ENCODE measurements around the gene TSPAN8.

GRCh38 chr12:71090971-71091370, 66.8 kb downstream of the TSPAN8 start:
- TF ChIP-seq ZNF24 (IDR thresholded peaks at IDR 0.05) (no peak), MTA2 (IDR thresholded peaks at IDR 0.05; ENCODE audit: low read depth) (no peak), POLR3A (IDR thresholded peaks at IDR 0.05; ENCODE audit: borderline replicate concordance, extremely low read depth, insufficient read depth, insufficient read length) (no peak), E2F6 (IDR thresholded peaks at IDR 0.05; ENCODE audit: borderline replicate concordance in 1 of 2, extremely low read depth in 1 of 2, insufficient read depth in 1 of 2, insufficient read length in 1 of 2, low read depth in 1 of 2, low read length in 1 of 2, poor library complexity in 1 of 2, severe bottlenecking in 1 of 2) (no peak), ZBTB7A (IDR thresholded peaks at IDR 0.05; ENCODE audit: borderline replicate concordance, control insufficient read depth, low read depth, low read length) (no peak), CREM (IDR thresholded peaks at IDR 0.05; ENCODE audit: low read depth) (no peak), CTCF (IDR thresholded peaks at IDR 0.05 in 2 of 3, conservative IDR thresholded peaks at IDR 0.05 in 1 of 3; ENCODE audit: insufficient read depth in 2 of 3, low read depth in 1 of 3, low read length in 3 of 3) (no peak), CREB1 (IDR thresholded peaks at IDR 0.05) (no peak), CREB1 (CRISPR knock-in tag; IDR thresholded peaks at IDR 0.05) (no peak)
